Measurements from ENCODE around the gene NGEF. TPM values are rescaled to one million over a fixed set of nuclear protein-coding genes. Genes with fewer than 3 reads are reported as not detected.

Gene NGEF
- total RNA-seq, 1 donor from 2014 or later, result 1.2 TPM

DNA sequence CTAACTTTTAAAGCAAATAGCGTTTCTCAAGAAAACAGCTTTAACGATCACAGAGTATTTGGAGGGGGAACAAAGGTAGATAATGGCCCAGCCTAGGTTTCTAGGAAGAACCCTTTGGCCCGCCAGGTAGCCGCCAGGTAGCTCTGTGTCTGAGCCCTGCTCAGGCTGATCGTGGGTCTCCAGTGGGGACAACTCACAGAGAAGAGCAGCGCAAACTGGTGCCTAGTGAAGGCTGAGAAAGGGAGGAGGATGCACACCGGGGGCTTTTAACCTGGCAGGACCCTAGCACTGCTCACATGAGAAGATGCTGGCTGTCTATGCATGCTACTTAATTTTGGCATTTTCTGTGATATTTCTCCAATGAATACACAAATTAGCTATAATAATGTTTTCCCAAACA is 5.8 kb downstream of the NGEF start:
- Mint-ChIP-seq H3K27me3 (peaks cover 7% of the 10 kb centered on the region), H3K36me3 (ENCODE audit: low read depth) (no peaks in the 10 kb centered on the region), H3K27ac (no peak overlapping the region), H3K4me1 (no peaks in the 10 kb centered on the region), H3K9me3 (no peaks in the 10 kb centered on the region), H3K4me3 (no peak overlapping the region)
- no peak for DNase-seq
- intact Hi-C loops (cut with micrococcal nuclease), result no loop called here

DNA sequence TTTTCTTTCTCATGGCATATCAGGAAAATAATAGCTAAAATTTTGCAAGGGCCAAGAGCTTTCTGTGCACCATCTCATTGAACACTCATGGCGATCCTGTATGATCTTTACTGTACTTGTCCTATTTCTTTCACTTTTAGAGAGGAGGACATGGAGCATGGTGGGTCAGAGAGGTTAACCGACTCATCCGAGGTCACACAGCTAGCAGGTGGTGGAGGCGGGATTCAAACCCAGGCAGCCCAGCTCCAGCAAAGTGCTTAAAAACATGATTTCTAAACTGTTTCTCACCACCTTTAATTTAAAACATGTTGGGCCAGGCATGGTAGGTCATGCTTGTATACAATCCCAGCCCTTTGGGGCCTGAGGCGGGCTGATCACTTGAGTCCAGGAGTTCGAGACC is 6.4 kb downstream of the NGEF start:
- DNase-seq, result no peak
- intact Hi-C loops (cut with micrococcal nuclease), result no loop called here
- Mint-ChIP-seq H3K9me3 (no peaks in the 10 kb centered on the region), H3K36me3 (ENCODE audit: low read depth) (no peaks in the 10 kb centered on the region), H3K4me1 (no peaks in the 10 kb centered on the region), H3K27me3 (peaks cover 7% of the 10 kb centered on the region), H3K4me3 (no peak overlapping the region), H3K27ac (no peak overlapping the region)

DNA sequence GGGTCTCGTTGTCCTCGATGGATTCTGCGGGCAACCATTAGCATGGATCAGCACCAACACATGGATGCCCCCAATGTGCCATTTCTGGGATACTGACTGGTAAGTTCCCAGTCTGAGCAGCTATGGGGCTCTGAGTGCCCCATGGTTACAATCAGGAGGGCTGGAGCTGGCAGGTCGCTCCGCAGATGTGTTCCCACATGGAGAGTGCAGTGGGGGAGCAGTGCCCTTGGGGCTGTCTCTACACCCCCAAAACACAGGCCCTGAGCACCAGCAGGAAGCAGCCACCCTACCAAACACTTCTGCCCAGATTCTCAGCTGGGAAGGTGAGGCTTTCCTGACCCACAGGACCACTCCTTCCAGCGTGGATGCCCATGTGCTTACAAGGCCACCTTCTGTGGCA is 8.0 kb downstream of the NGEF start:
- DNase-seq, result no peak
- Mint-ChIP-seq H3K9me3 (no peaks in the 10 kb centered on the region), H3K27me3 (peaks cover 7% of the 10 kb centered on the region), H3K4me3 (no peak overlapping the region), H3K36me3 (ENCODE audit: low read depth) (no peaks in the 10 kb centered on the region), H3K27ac (no peak overlapping the region), H3K4me1 (no peaks in the 10 kb centered on the region)
- intact Hi-C loops (cut with micrococcal nuclease), result no loop called here

DNA sequence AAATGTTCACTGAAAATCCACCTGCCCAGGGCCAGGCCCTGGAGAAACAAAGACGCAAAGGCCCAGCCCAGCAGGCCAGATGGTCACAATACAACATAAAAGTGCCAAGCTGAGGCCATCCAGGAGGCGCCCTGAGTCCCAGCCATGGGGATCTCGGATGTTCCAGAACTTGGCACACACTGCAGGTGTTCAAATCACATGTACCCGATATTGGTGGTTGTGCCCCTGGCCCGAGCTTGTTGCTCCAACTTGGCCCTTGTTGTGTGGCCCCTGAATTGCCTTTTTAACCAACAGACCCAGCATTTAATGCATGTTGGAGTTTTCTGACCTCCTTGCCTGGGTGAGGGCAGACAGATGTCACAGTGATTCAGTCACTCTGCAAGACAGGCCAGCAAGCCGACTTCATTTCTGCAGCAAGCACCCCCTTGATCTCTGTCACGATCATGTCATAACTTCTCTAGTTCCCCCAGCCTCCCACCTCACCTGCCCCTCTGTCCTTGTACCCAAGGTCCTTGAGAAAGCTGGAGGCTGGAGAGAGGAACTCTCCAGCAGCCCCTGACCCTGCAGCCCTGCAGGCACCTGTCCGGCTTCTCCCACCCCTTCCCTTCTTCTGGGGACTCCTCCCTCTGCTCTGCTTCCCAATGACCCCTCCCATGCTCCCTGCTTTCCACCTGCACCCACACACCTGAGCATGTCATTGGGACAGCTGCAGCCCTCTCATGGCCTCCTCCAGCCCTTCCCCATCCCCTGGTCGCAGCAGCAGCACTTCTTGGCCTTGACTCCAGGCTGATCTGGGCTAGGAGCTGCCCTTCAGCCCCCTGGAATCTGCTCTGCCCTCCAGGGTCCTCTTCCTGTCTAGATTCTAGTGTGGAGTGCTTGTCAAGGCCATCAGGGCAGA is 9.1 kb downstream of the NGEF start:
- DNase-seq, result no peak
- intact Hi-C loops (cut with micrococcal nuclease), result no loop called here
- H3K4me1 Mint-ChIP-seq, result no peaks in the 10 kb centered on the region
- peaks cover 7% of the 10 kb centered on the region for H3K27me3 Mint-ChIP-seq
- no peaks in the 10 kb centered on the region for H3K36me3 Mint-ChIP-seq (ENCODE audit: low read depth)
- H3K27ac Mint-ChIP-seq, result no peak overlapping the region
- H3K9me3 Mint-ChIP-seq, result no peaks in the 10 kb centered on the region
- H3K4me3 Mint-ChIP-seq, result no peak overlapping the region

DNA sequence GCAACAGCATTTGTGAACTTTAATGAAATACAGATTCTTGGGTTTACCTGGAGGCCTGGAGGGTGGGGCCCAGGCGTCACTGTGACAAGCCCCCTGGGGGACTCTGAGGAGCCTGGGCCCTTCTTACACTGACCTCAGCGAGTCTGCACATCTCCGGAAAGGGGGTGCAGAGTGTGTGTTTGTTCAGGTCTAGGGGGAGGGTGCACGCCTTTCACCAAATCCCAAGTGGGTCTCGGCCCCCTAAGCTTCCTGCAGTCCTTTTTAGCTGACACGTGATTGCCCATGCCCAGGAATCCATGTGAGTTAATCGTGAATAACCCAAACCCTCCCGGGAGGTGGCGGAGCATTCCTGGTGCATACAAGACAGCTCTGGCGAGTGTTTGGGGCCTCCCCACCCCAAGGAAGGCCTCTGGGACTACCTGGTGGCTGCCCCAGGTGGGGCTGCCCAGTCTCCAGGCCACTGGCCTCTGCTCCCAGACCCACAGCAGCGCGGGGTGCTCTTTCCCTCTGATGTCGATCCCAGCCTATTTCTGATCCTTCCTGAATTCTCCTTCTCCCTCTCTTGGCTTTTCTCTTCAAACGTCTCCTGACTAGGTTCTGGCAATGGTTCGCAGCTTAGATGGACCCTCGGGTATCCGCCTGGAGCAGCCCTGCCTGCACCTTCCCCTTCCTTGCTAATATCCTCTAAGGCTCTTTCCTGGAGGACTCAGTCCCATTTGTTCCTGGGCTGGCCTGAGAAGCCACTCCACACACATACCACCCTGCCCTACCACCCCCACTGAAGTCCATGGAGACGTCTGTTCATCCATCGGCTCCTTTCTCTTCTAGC is 10.0 kb downstream of the NGEF start:
- Mint-ChIP-seq H3K36me3 (ENCODE audit: low read depth) (no peaks in the 10 kb centered on the region), H3K4me3 (no peak overlapping the region), H3K27ac (no peak overlapping the region), H3K9me3 (no peaks in the 10 kb centered on the region), H3K27me3 (peaks cover 4% of the 10 kb centered on the region), H3K4me1 (no peaks in the 10 kb centered on the region)
- DNase-seq, result no peak
- intact Hi-C loops (cut with micrococcal nuclease), result no loop called here

DNA sequence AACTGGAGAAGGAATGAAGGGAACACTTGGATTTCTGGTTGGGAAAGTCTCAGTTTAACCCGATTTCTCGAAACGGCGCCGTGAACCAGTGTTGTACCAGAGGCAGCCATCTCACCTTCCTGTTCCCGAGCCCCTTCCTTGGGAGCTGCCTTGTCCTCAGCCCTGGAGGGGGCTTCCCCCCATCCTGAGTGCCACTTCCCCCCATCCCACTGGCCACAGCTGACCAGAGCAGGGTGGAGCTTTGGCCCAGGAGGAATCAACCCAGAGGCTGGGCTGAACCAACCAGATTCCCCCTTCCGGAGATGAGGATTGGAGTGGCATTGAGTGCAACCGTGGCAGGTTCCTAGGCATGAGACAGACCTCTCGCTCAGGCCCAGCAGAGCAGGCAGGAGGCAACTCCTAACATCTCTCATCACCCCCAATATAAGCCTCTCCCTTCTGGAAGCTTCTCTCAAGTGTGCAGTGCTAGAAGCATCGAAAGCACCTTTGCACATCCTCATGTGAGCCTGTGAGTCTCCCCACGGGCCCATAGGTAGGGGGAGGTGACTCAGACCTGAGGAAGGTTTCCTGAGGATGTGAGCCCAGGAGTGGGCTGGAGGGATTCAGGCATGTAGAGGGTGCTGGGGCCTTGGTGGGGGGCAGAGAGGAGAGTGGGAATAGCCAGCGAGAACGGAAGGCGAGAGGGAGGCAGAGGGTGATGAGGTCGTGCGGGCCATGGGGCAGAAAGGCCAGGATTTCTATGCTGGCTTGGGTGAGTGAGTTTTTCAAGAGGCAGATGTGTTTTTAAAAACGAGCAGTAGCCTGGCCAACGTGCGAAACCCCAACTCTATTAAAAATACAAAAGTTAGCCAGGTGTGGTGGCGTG is 11.9 kb downstream of the NGEF start:
- intact Hi-C loops (cut with micrococcal nuclease), result no loop called here
- H3K27me3 Mint-ChIP-seq, result peaks cover 3% of the 10 kb centered on the region

DNA sequence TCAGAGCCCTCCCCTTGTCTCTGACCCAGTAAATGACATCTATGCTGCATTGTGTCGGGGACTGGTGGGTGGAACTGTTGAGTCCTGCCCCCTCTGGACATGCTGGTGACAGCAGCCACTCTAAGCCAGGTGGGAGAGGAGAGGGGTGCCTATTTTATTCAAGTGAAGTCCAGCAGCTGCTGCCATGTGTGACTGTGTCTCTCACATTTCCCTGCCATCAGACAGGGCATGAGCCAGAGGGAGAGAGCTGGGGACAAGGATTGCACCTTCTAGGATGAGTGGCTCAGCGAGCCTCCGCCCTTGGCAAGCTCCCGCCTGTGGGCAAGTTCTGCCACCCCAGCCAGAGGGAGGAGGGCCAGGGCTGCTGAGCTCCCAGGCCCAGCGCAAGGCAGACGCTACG is 13.7 kb downstream of the NGEF start:
- no peak for DNase-seq
- H3K27ac Mint-ChIP-seq, result no peak overlapping the region
- H3K4me1 Mint-ChIP-seq, result no peaks in the 10 kb centered on the region
- H3K36me3 Mint-ChIP-seq (ENCODE audit: low read depth), result no peaks in the 10 kb centered on the region
- intact Hi-C loops (cut with micrococcal nuclease), result no loop called here
- peaks cover 2% of the 10 kb centered on the region for H3K27me3 Mint-ChIP-seq
- no peaks in the 10 kb centered on the region for H3K9me3 Mint-ChIP-seq
- H3K4me3 Mint-ChIP-seq, result no peak overlapping the region

More for the DNA sequence above, 11.9 kb downstream of the NGEF start:
- H3K9me3 Mint-ChIP-seq, result no peaks in the 10 kb centered on the region
- no peak overlapping the region for H3K4me3 Mint-ChIP-seq
- no peak for DNase-seq
- H3K36me3 Mint-ChIP-seq (ENCODE audit: low read depth), result no peaks in the 10 kb centered on the region
- H3K27ac Mint-ChIP-seq, result no peak overlapping the region
- H3K4me1 Mint-ChIP-seq, result no peaks in the 10 kb centered on the region

DNA sequence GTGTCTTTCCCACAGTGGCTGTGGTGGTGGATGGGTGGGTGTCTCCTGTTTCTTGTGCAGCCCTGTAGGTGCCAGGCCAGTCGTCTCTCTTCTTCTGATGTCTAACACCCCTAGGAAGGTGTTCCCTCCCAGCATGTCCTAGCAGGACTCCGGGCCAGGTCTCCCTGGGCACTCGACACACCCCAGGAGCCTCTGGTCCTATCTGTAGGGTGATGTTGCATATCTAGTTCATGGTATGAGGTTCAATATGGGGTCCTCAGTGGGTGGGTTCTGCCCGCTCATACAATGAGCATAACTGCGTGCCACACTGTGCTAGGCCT is 14.4 kb downstream of the NGEF start:
- H3K9me3 Mint-ChIP-seq, result no peaks in the 10 kb centered on the region
- H3K27me3 Mint-ChIP-seq, result peaks cover 2% of the 10 kb centered on the region
- intact Hi-C loops (cut with micrococcal nuclease), result no loop called here
- DNase-seq, result no peak
- H3K4me3 Mint-ChIP-seq, result no peak overlapping the region
- no peak overlapping the region for H3K27ac Mint-ChIP-seq
- no peaks in the 10 kb centered on the region for H3K36me3 Mint-ChIP-seq (ENCODE audit: low read depth)
- no peaks in the 10 kb centered on the region for H3K4me1 Mint-ChIP-seq

DNA sequence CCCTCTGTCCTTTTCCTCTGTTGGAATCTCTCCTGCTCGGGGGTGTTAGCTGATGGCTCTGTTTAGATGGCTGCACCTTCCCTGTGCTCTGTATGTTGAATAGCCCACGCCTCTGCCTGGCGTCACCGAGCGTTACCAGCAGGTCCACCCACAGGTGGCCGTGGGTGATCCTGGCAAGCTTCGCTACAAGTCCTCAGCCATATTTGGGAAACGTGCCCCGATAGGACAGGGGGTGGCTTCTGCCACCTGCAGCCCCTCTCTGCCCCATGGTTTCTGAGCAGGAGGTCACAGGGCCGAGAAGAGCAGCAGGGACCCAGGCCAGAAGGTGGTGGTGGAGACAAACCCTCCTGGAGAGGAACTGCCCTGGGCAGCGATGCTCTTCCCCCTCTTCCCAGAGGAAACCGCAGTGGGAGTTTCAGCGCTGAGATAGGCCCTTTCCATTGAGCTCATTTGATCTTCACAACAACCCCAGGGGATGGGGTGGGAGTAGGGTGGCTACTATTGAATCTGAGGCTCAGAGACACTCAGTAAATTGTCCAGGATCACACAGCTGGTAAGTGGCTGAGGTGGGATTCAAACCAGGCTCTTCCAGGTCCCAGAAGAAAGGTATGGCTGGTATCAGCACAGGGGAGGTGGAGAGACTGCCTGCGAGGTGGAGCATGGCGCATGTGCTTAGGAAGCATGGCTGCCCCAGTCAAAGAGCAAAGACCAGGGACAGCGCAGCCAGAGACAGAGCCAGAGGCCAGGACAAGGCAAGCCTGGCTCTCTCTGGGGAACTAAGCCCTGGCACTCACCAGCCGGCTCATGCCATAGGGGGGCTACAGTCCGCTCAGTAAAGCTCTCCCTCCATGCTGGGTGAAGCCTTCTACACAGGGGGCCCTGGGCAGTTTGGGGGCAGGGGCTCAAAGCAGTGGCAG is 15.0 kb downstream of the NGEF start:
- Mint-ChIP-seq H3K36me3 (ENCODE audit: low read depth) (no peaks in the 10 kb centered on the region), H3K4me1 (no peaks in the 10 kb centered on the region), H3K9me3 (no peaks in the 10 kb centered on the region), H3K4me3 (no peak overlapping the region), H3K27me3 (no peaks in the 10 kb centered on the region), H3K27ac (no peak overlapping the region)
- intact Hi-C loops (cut with micrococcal nuclease), result no loop called here
- no peak for DNase-seq

DNA sequence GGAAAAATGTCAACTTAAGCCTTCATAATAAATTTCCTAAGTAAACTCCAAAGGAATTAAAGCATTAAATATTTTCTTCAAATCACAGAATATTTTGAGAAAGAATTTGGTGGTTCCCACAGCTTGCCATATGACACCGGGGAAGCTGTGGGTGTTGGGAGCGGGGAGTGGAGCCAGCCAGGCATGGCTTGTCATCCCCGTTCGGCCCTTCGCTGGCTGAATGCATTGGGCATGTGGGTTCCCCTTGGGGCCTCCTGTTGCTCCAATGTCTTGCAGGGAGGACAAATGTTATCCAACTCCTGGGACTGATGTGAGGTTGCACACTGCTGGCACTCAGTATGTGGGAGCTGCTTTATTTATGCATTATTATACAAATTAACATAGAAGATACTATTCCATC is 18.6 kb downstream of the NGEF start:
- no peaks in the 10 kb centered on the region for H3K4me1 Mint-ChIP-seq
- no peak overlapping the region for H3K27ac Mint-ChIP-seq

DNA sequence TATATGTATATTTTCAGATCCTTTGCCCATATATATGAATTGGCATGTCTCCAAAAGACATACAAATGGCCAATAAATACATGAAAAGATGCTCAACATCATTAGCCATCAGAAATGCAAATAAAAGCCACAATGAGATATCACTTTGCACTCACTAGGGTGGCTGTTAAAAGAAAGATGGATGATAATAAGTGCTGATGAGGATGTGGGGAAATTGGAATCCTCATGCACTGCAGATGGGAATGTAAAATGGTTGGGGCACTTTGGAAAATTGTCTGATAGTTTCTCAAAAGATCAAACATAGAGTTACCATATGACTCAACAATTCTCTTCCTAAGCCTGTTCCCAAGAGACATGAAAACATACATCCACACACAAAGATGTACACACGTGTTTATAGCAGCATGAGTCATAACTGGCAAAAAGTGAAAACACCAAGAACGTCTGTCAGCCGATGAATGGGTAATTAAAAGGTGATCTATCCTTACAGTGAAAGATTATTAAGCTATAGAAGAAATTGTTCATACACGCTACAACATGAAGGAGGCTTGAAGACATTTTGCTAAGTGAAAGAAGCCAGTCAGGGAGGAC is 19.7 kb downstream of the NGEF start:
- intact Hi-C loops (cut with micrococcal nuclease), result no loop called here
- no peak for DNase-seq
- no peaks in the 10 kb centered on the region for H3K4me1 Mint-ChIP-seq
- peaks cover 28% of the 10 kb centered on the region for H3K27me3 Mint-ChIP-seq
- no peaks in the 10 kb centered on the region for H3K9me3 Mint-ChIP-seq
- no peak overlapping the region for H3K4me3 Mint-ChIP-seq
- H3K36me3 Mint-ChIP-seq (ENCODE audit: low read depth), result no peaks in the 10 kb centered on the region
- H3K27ac Mint-ChIP-seq, result no peak overlapping the region

More for the DNA sequence above, 18.6 kb downstream of the NGEF start:
- H3K4me3 Mint-ChIP-seq, result no peak overlapping the region
- no peak for DNase-seq
- peaks cover 19% of the 10 kb centered on the region for H3K27me3 Mint-ChIP-seq
- intact Hi-C loops (cut with micrococcal nuclease), result no loop called here
- no peaks in the 10 kb centered on the region for H3K36me3 Mint-ChIP-seq (ENCODE audit: low read depth)
- no peaks in the 10 kb centered on the region for H3K9me3 Mint-ChIP-seq

DNA sequence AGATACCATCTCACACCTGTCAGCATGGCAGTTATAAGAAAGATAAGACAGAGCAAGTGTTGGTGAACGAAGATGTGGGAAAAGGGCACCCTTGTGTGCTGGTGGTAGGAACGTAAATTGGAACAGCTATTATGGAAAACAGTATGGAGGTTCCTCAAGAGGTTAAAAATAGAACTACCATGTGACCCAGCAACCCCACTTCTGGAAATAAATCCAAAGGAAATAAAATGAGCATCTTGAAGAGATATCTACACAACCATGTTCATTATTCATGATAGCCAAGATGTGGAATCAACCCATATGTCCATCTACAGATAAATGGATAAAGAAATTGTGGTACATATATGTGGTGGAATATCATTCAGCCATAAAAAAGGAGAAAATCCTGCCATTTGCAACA is 26.9 kb downstream of the NGEF start:
- intact Hi-C loops (cut with micrococcal nuclease), result no loop called here
- Mint-ChIP-seq H3K4me1 (no peaks in the 10 kb centered on the region), H3K4me3 (no peak overlapping the region), H3K36me3 (ENCODE audit: low read depth) (no peaks in the 10 kb centered on the region), H3K9me3 (no peaks in the 10 kb centered on the region), H3K27ac (no peak overlapping the region), H3K27me3 (peaks cover 27% of the 10 kb centered on the region)
- no peak for DNase-seq
